ENCODE measurements around the gene OSBPL2.

Gene OSBPL2

GRCh38 chr20:62335532-62335931 lies 97.2 kb downstream of the OSBPL2 start:
- no peak for TF ChIP-seq CTCF (IDR thresholded peaks at IDR 0.05; ENCODE audit: low read depth, low read length, missing control alignments)
- H3K4me3 ChIP-seq (ENCODE audit: low read depth, low read length): no peak overlapping the region
- DNase-seq (ENCODE audit: low read depth): no peak

GRCh38 chr20:62336329-62336728 lies 98.0 kb downstream of the OSBPL2 start:
- H3K4me3 ChIP-seq (ENCODE audit: low read depth, low read length): no peak overlapping the region
- DNase-seq (ENCODE audit: low read depth): no peak
- no peak for TF ChIP-seq CTCF (IDR thresholded peaks at IDR 0.05; ENCODE audit: low read depth, low read length, missing control alignments)

- H3K4me3 ChIP-seq (ENCODE audit: low read depth, low read length): no peak overlapping the region
- no peak for DNase-seq (ENCODE audit: low read depth)
- no peak for TF ChIP-seq CTCF (IDR thresholded peaks at IDR 0.05; ENCODE audit: low read depth, low read length, missing control alignments)
Observed at GRCh38 chr20:62336775-62337557, 98.6 kb downstream of the OSBPL2 start.

- no peak for TF ChIP-seq CTCF (IDR thresholded peaks at IDR 0.05; ENCODE audit: low read depth, low read length, missing control alignments)
- H3K4me3 ChIP-seq (ENCODE audit: low read depth, low read length): no peak overlapping the region
- no peak for DNase-seq (ENCODE audit: low read depth)
Observed at GRCh38 chr20:62337558-62338293, 99.4 kb downstream of the OSBPL2 start.

GRCh38 chr20:62338294-62338620 lies 99.9 kb downstream of the OSBPL2 start:
- DNase-seq (ENCODE audit: low read depth): no peak
- H3K4me3 ChIP-seq (ENCODE audit: low read depth, low read length): no peak overlapping the region
- TF ChIP-seq CTCF (IDR thresholded peaks at IDR 0.05; ENCODE audit: low read depth, low read length, missing control alignments): no peak

GRCh38 chr20:62339647-62340062 lies 101.3 kb downstream of the OSBPL2 start:
- H3K4me3 ChIP-seq (ENCODE audit: low read depth, low read length): peak overlapping the region; percentile 46
- DNase-seq (ENCODE audit: low read depth): peak; percentile 93
- TF ChIP-seq CTCF (IDR thresholded peaks at IDR 0.05; ENCODE audit: low read depth, low read length, missing control alignments): no peak
